Measurements from ENCODE around the gene ZG16.
"Not testable (repeated sequence)": the region's sequence is repeated elsewhere in the genome, so short reads cannot be mapped to it uniquely, and the experiment has no call there.

The ZG16 gene

DNA sequence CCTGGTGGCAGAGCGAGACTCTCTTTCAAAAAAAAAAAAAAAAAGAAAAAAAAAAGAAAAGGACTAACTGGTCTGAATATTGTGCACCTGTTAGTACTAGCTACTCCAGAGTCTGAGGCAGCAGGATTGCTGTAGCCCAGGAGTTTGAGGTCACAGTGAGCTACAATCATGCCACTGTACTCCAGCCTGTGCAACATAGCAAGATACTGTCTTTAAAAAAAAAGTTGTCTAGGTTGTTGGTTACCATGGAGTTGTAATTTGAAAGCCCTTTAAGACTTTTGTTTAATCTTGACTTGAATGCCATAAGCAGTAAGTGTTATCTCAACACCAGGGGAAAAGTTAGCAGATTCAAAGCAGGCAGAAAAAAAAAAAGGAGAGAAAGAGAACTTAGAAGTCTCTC is 21.4 kb upstream of the ZG16 start:
- H3K9me3 ChIP-seq (ENCODE audit: control insufficient read depth, insufficient read depth, low read length), result no peaks in the 10 kb centered on the region
- H3K9ac ChIP-seq (ENCODE audit: low read depth, low read length), result no peak overlapping the region
- no peaks in the 10 kb centered on the region for H3K27me3 ChIP-seq (ENCODE audit: control insufficient read depth, insufficient read depth, low read length)
- no peaks in the 10 kb centered on the region for H3K4me1 ChIP-seq (ENCODE audit: control insufficient read depth, insufficient read depth, low read length)
- no peak overlapping the region for H3K27ac ChIP-seq (ENCODE audit: low read depth, low read length)
- H3K36me3 ChIP-seq (ENCODE audit: control insufficient read depth, insufficient read depth, low read length), result no peaks in the 10 kb centered on the region
- no peak overlapping the region for H3K4me3 ChIP-seq (ENCODE audit: low read depth, low read length)

GRCh38 chr16:29757086-29757485 is 21.0 kb upstream of the ZG16 start:
- H3K4me1 ChIP-seq (ENCODE audit: control insufficient read depth, insufficient read depth, low read length); H3K9ac ChIP-seq (ENCODE audit: low read depth, low read length); H3K27ac ChIP-seq (ENCODE audit: low read depth, low read length); H3K27me3 ChIP-seq (ENCODE audit: control insufficient read depth, insufficient read depth, low read length); H3K4me3 ChIP-seq (ENCODE audit: low read depth, low read length); H3K36me3 ChIP-seq (ENCODE audit: control insufficient read depth, insufficient read depth, low read length); H3K9me3 ChIP-seq (ENCODE audit: control insufficient read depth, insufficient read depth, low read length): not testable (repeated sequence)

GRCh38 chr16:29757950-29758466 is 20.0 kb upstream of the ZG16 start:
- Histone ChIP-seq H3K27me3 (ENCODE audit: control insufficient read depth, insufficient read depth, low read length) (no peaks in the 10 kb centered on the region), H3K4me1 (ENCODE audit: control insufficient read depth, insufficient read depth, low read length) (no peaks in the 10 kb centered on the region), H3K9ac (ENCODE audit: low read depth, low read length) (no peak overlapping the region), H3K9me3 (ENCODE audit: control insufficient read depth, insufficient read depth, low read length) (no peaks in the 10 kb centered on the region), H3K27ac (ENCODE audit: low read depth, low read length) (peak overlapping the region; percentile 42), H3K4me3 (ENCODE audit: low read depth, low read length) (no peak overlapping the region), H3K36me3 (ENCODE audit: control insufficient read depth, insufficient read depth, low read length) (no peaks in the 10 kb centered on the region)

DNA sequence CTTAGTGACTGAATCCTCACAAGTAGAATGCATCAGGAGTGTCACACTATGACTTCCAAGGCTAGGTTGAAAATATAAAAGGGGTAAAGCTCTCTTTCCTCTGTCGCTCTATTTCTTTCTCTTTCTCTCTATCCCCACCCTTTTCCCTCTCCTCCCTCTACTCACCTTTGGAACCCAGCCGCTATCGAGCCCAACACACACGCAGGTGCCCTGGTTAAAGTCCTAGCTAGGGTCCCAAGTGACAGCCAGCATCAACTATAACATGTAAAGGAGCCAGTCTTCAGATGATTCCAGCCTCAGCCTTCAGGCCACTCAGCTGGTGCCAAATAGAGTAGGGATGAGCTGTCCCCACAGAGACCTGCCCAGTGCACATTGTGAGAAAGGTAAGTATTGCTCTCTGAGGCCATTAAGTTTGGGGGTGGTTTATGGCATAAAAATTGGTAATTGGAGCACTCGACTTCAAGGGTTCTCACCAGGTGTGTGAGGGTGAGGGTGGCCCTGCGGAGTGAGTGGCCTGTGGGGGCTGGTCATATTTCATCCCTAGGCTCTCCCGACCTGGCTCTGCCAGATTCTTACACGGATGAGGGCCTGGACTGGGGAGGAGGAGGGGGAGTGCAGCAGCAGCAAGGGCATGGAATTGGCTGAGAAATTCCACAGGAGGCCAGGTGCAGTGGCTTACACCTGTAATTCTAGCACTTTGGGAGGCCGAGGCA is 17.3 kb upstream of the ZG16 start:
- Histone ChIP-seq H3K9me3 (ENCODE audit: control insufficient read depth, insufficient read depth, low read length) (no peaks in the 10 kb centered on the region), H3K36me3 (ENCODE audit: control insufficient read depth, insufficient read depth, low read length) (no peaks in the 10 kb centered on the region), H3K4me3 (ENCODE audit: low read depth, low read length) (no peak overlapping the region), H3K27ac (ENCODE audit: low read depth, low read length) (no peak overlapping the region), H3K9ac (ENCODE audit: low read depth, low read length) (no peak overlapping the region), H3K4me1 (ENCODE audit: control insufficient read depth, insufficient read depth, low read length) (no peaks in the 10 kb centered on the region), H3K27me3 (ENCODE audit: control insufficient read depth, insufficient read depth, low read length) (no peaks in the 10 kb centered on the region)

DNA sequence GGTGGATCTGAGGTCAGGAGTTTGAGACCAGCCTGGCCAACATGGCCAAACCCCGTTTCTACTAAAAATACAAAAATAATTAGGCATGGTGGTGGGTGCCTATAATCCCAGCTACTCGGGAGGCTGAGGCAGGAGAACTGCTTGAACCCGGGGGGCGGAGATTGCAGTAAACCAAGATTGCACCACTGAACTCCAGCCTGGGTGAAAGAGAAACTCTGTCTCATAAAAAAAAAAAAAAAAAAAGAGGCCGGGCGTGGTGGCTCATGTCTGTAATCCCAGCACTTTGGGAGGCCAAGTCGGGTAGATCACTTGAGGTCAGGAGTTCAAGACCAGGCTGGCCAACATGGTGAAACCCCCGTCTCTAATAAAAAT is 16.8 kb upstream of the ZG16 start:
- H3K4me3 ChIP-seq (ENCODE audit: low read depth, low read length); H3K36me3 ChIP-seq (ENCODE audit: control insufficient read depth, insufficient read depth, low read length); H3K27me3 ChIP-seq (ENCODE audit: control insufficient read depth, insufficient read depth, low read length); H3K9me3 ChIP-seq (ENCODE audit: control insufficient read depth, insufficient read depth, low read length); H3K4me1 ChIP-seq (ENCODE audit: control insufficient read depth, insufficient read depth, low read length); H3K27ac ChIP-seq (ENCODE audit: low read depth, low read length); H3K9ac ChIP-seq (ENCODE audit: low read depth, low read length): not testable (repeated sequence)

DNA sequence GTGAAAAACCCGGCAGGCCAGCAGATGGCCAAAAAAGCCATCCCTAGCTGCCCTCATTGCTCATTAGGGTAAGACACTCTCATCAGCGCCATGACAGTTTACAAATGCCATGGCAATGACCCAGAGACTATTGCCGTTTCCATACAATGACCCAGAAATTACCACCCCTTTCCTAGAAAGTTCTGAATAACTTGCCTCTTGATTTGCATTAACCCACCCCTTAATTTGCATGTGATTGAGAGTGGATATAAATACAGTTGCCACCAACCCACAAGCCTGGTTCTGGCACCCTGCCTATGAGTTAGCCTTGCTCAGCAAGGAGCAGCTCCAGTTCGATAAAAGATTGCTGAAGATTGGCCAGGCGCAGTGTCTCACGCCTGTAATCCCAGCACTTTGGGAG is 16.2 kb upstream of the ZG16 start:
- Histone ChIP-seq H3K27me3 (ENCODE audit: control insufficient read depth, insufficient read depth, low read length) (no peaks in the 10 kb centered on the region), H3K9ac (ENCODE audit: low read depth, low read length) (no peak overlapping the region), H3K27ac (ENCODE audit: low read depth, low read length) (no peak overlapping the region), H3K4me3 (ENCODE audit: low read depth, low read length) (no peak overlapping the region), H3K4me1 (ENCODE audit: control insufficient read depth, insufficient read depth, low read length) (no peaks in the 10 kb centered on the region), H3K9me3 (ENCODE audit: control insufficient read depth, insufficient read depth, low read length) (no peaks in the 10 kb centered on the region), H3K36me3 (ENCODE audit: control insufficient read depth, insufficient read depth, low read length) (no peaks in the 10 kb centered on the region)

- Histone ChIP-seq H3K4me3 (ENCODE audit: low read depth, low read length) (no peak overlapping the region), H3K36me3 (ENCODE audit: control insufficient read depth, insufficient read depth, low read length) (no peaks in the 10 kb centered on the region), H3K27ac (ENCODE audit: low read depth, low read length) (no peak overlapping the region), H3K4me1 (ENCODE audit: control insufficient read depth, insufficient read depth, low read length) (no peaks in the 10 kb centered on the region), H3K9me3 (ENCODE audit: control insufficient read depth, insufficient read depth, low read length) (no peaks in the 10 kb centered on the region), H3K27me3 (ENCODE audit: control insufficient read depth, insufficient read depth, low read length) (no peaks in the 10 kb centered on the region), H3K9ac (ENCODE audit: low read depth, low read length) (no peak overlapping the region)
Observed at GRCh38 chr16:29763326-29763725, 14.7 kb upstream of the ZG16 start.

DNA sequence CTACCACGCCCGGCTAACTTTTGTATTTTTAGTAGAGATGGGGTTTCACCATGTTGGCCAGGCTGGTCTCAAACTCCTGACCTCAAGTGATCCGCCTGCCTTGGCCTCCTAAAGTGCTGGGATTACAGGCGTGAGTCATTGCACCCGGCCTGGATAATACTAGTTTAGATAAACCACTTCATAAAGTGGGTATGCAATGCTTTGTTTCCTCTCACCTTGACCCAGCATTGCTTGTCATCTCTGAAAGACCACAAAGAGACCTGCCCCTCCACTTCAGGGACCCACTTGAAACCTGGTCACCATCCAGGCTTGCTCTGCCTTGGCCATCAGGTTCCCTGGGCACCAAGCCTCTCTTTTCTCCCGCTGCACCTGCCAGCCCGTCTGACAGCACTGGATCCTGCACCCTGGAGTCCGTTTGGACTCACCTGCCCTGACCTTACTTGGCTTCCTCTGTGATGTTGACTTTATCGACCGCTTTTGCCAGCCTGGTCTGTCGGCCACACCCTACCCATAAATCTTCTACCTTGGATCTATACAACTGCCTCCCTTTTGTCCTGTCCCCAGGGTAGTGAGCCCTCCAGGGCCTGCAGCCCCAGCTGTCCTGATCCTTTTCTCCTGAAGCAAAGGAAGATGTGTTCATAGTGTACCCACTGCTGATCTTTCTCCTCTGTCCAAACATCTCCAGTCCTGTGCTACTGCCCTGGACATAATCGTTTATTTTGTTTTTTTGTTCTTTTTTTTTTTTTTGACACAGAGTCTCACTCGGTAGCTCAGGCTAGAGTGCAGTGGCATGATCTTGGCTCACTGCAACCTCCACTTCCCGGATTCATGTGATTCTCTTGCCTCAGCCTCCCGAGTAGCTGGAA is 12.7 kb upstream of the ZG16 start:
- Histone ChIP-seq H3K27ac (ENCODE audit: low read depth, low read length) (no peak overlapping the region), H3K27me3 (ENCODE audit: control insufficient read depth, insufficient read depth, low read length) (no peaks in the 10 kb centered on the region), H3K9ac (ENCODE audit: low read depth, low read length) (no peak overlapping the region), H3K4me1 (ENCODE audit: control insufficient read depth, insufficient read depth, low read length) (no peaks in the 10 kb centered on the region), H3K36me3 (ENCODE audit: control insufficient read depth, insufficient read depth, low read length) (no peaks in the 10 kb centered on the region), H3K4me3 (ENCODE audit: low read depth, low read length) (no peak overlapping the region), H3K9me3 (ENCODE audit: control insufficient read depth, insufficient read depth, low read length) (no peaks in the 10 kb centered on the region)

GRCh38 chr16:29766571-29766970 is 11.5 kb upstream of the ZG16 start:
- H3K27ac ChIP-seq (ENCODE audit: low read depth, low read length), result no peak overlapping the region
- H3K9ac ChIP-seq (ENCODE audit: low read depth, low read length), result no peak overlapping the region
- H3K4me1 ChIP-seq (ENCODE audit: control insufficient read depth, insufficient read depth, low read length), result no peaks in the 10 kb centered on the region
- no peaks in the 10 kb centered on the region for H3K36me3 ChIP-seq (ENCODE audit: control insufficient read depth, insufficient read depth, low read length)
- H3K9me3 ChIP-seq (ENCODE audit: control insufficient read depth, insufficient read depth, low read length), result no peaks in the 10 kb centered on the region
- no peaks in the 10 kb centered on the region for H3K27me3 ChIP-seq (ENCODE audit: control insufficient read depth, insufficient read depth, low read length)
- no peak overlapping the region for H3K4me3 ChIP-seq (ENCODE audit: low read depth, low read length)

GRCh38 chr16:29767062-29767461 is 11.0 kb upstream of the ZG16 start:
- no peaks in the 10 kb centered on the region for H3K27me3 ChIP-seq (ENCODE audit: control insufficient read depth, insufficient read depth, low read length)
- H3K4me3 ChIP-seq (ENCODE audit: low read depth, low read length), result no peak overlapping the region
- no peaks in the 10 kb centered on the region for H3K36me3 ChIP-seq (ENCODE audit: control insufficient read depth, insufficient read depth, low read length)
- no peak overlapping the region for H3K27ac ChIP-seq (ENCODE audit: low read depth, low read length)
- no peaks in the 10 kb centered on the region for H3K9me3 ChIP-seq (ENCODE audit: control insufficient read depth, insufficient read depth, low read length)
- H3K4me1 ChIP-seq (ENCODE audit: control insufficient read depth, insufficient read depth, low read length), result no peaks in the 10 kb centered on the region
- H3K9ac ChIP-seq (ENCODE audit: low read depth, low read length), result no peak overlapping the region

DNA sequence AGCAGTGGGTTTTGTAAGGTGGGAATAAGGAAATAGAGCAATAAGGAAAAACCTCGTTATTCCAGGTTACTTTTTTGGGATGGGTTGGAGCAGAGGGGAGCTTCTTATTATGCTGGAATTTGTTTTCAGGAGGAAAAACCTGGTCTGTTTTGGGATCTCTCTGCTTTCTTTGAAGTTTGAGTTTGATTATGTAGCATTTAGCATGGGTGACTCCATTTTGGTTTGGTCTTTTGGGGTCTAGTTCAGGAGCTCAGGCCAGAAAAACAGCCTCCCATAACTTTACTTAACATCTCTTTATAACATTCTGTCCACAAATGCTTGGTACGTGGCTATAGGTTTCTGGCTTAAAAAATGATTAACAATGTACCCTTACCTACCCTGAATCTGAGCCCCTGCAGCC is 8.5 kb upstream of the ZG16 start:
- Histone ChIP-seq H3K4me3 (ENCODE audit: low read depth, low read length) (no peak overlapping the region), H3K9me3 (ENCODE audit: control insufficient read depth, insufficient read depth, low read length) (no peaks in the 10 kb centered on the region), H3K27me3 (ENCODE audit: control insufficient read depth, insufficient read depth, low read length) (no peaks in the 10 kb centered on the region), H3K27ac (ENCODE audit: low read depth, low read length) (no peak overlapping the region), H3K36me3 (ENCODE audit: control insufficient read depth, insufficient read depth, low read length) (no peaks in the 10 kb centered on the region), H3K4me1 (ENCODE audit: control insufficient read depth, insufficient read depth, low read length) (no peaks in the 10 kb centered on the region), H3K9ac (ENCODE audit: low read depth, low read length) (no peak overlapping the region)

Measured in HUES48 (cell line).